Measurements from ENCODE around the gene PDE7B. TPM values are rescaled to one million over a fixed set of nuclear protein-coding genes. Genes with fewer than 3 reads are reported as not detected.

Gene PDE7B
- total RNA-seq, 1 donor, result 25.3 TPM

- H3K4me1 ChIP-seq (ENCODE audit: insufficient read depth, low read length), result no peaks in the 10 kb centered on the region
- H2AFZ ChIP-seq (ENCODE audit: low read length), result no peak overlapping the region
- H3K4me2 ChIP-seq (ENCODE audit: insufficient read depth, low read length), result no peak overlapping the region
- DNase-seq (ENCODE audit: insufficient read length, low spot score, missing footprints), result no peak
- no peaks in the 10 kb centered on the region for H3K27me3 ChIP-seq (ENCODE audit: insufficient read depth, low read length)
- H3K4me3 ChIP-seq (ENCODE audit: insufficient read depth, low read length), result no peak overlapping the region
- no peaks in the 10 kb centered on the region for H3K9me3 ChIP-seq (ENCODE audit: low read depth, low read length)
- H3K36me3 ChIP-seq (ENCODE audit: insufficient read depth, low read length), result peaks cover 5% of the 10 kb centered on the region
- TF ChIP-seq CTCF (IDR thresholded peaks at IDR 0.05; ENCODE audit: extremely low read depth, low read depth, low read length), result no peak
- H3K27ac ChIP-seq (ENCODE audit: low read depth, low read length), result no peak overlapping the region
- peaks cover 6% of the 10 kb centered on the region for H3K79me2 ChIP-seq (ENCODE audit: insufficient read depth, low read length)
- H4K20me1 ChIP-seq (ENCODE audit: insufficient read depth, low read length), result no peaks in the 10 kb centered on the region
These were observed 95.2 kb downstream of the PDE7B start for GRCh38 chr6:135946674-135947073.

GRCh38 chr6:135950669-135951068 lies 99.2 kb downstream of the PDE7B start:
- Histone ChIP-seq H3K4me1 (ENCODE audit: insufficient read depth, low read length) (no peaks in the 10 kb centered on the region), H4K20me1 (ENCODE audit: insufficient read depth, low read length) (no peaks in the 10 kb centered on the region), H3K4me3 (ENCODE audit: insufficient read depth, low read length) (no peak overlapping the region), H3K27me3 (ENCODE audit: insufficient read depth, low read length) (no peaks in the 10 kb centered on the region), H3K27ac (ENCODE audit: low read depth, low read length) (no peak overlapping the region), H3K9me3 (ENCODE audit: low read depth, low read length) (no peaks in the 10 kb centered on the region), H3K36me3 (ENCODE audit: insufficient read depth, low read length) (peaks cover 5% of the 10 kb centered on the region), H3K4me2 (ENCODE audit: insufficient read depth, low read length) (no peak overlapping the region), H2AFZ (ENCODE audit: low read length) (no peak overlapping the region), H3K79me2 (ENCODE audit: insufficient read depth, low read length) (no peaks in the 10 kb centered on the region)
- DNase-seq (ENCODE audit: insufficient read length, low spot score, missing footprints), result no peak
- TF ChIP-seq CTCF (IDR thresholded peaks at IDR 0.05; ENCODE audit: extremely low read depth, low read depth, low read length), result no peak

- Histone ChIP-seq H4K20me1 (ENCODE audit: insufficient read depth, low read length) (no peaks in the 10 kb centered on the region), H3K4me1 (ENCODE audit: insufficient read depth, low read length) (no peaks in the 10 kb centered on the region), H3K27me3 (ENCODE audit: insufficient read depth, low read length) (no peaks in the 10 kb centered on the region), H3K4me3 (ENCODE audit: insufficient read depth, low read length) (no peak overlapping the region), H3K27ac (ENCODE audit: low read depth, low read length) (no peak overlapping the region), H3K36me3 (ENCODE audit: insufficient read depth, low read length) (peaks cover 5% of the 10 kb centered on the region), H3K4me2 (ENCODE audit: insufficient read depth, low read length) (no peak overlapping the region), H3K79me2 (ENCODE audit: insufficient read depth, low read length) (no peaks in the 10 kb centered on the region), H2AFZ (ENCODE audit: low read length) (no peak overlapping the region), H3K9me3 (ENCODE audit: low read depth, low read length) (no peaks in the 10 kb centered on the region)
- no peak for DNase-seq (ENCODE audit: insufficient read length, low spot score, missing footprints)
- no peak for TF ChIP-seq CTCF (IDR thresholded peaks at IDR 0.05; ENCODE audit: extremely low read depth, low read depth, low read length)
These were observed 99.7 kb downstream of the PDE7B start for GRCh38 chr6:135951169-135951568.

- no peaks in the 10 kb centered on the region for H3K36me3 ChIP-seq (ENCODE audit: insufficient read depth, low read length)
- H3K9me3 ChIP-seq (ENCODE audit: low read depth, low read length), result no peaks in the 10 kb centered on the region
- no peak overlapping the region for H3K4me3 ChIP-seq (ENCODE audit: insufficient read depth, low read length)
- H3K27me3 ChIP-seq (ENCODE audit: insufficient read depth, low read length), result no peaks in the 10 kb centered on the region
- H4K20me1 ChIP-seq (ENCODE audit: insufficient read depth, low read length), result no peaks in the 10 kb centered on the region
- no peak overlapping the region for H3K27ac ChIP-seq (ENCODE audit: low read depth, low read length)
- TF ChIP-seq CTCF (IDR thresholded peaks at IDR 0.05; ENCODE audit: extremely low read depth, low read depth, low read length), result no peak
- no peaks in the 10 kb centered on the region for H3K4me1 ChIP-seq (ENCODE audit: insufficient read depth, low read length)
- no peaks in the 10 kb centered on the region for H3K79me2 ChIP-seq (ENCODE audit: insufficient read depth, low read length)
- no peak for DNase-seq (ENCODE audit: insufficient read length, low spot score, missing footprints)
- H2AFZ ChIP-seq (ENCODE audit: low read length), result no peak overlapping the region
- H3K4me2 ChIP-seq (ENCODE audit: insufficient read depth, low read length), result no peak overlapping the region
These were observed 102.3 kb downstream of the PDE7B start for GRCh38 chr6:135953818-135954217.

Data from osteoblast (primary cell).